A549 (cell line): ENCODE measurements around the gene DCX. TPM values are rescaled to one million over a fixed set of nuclear protein-coding genes. Genes with fewer than 3 reads are reported as not detected.

Experiments
- ATAC-seq, 2 experiments: fragments of 200-7000 bp in 1 of 2; fragments of >200 bp in 1 of 2; cut with Nextera tagmentation in 1 of 2; cut with Tn5 transposase in 1 of 2; 3 replicates each; pipeline versions ENCODE4 v1.8.0 to v1.9.1; 2018 to 2020; ENCODE audit warnings: mild to moderate bottlenecking in 1 of 2, moderate library complexity in 1 of 2
- CTCF ChIA-PET: fragments of 300-600 bp; sonication (Branson Sonifier 250); formaldehyde crosslinking; extraction: SDS; loops from one replicate; lab custom pipeline; 2021; ENCODE audit warnings: antibody characterized with exemption, inconsistent platforms; lab: Yijun Ruan, JAX
- POLR2A ChIA-PET: fragments of 350-600 bp; formaldehyde crosslinking; extraction: SDS; loops from one replicate; lab custom pipeline; 2021; ENCODE audit warnings: antibody characterized with exemption, inconsistent platforms; lab: Yijun Ruan, JAX
- DNase-seq, 2 experiments: peaks; one replicate each; pipeline versions ENCODE4 v3.0.0 to v3.0.0-alpha.2; 2011 to 2016; ENCODE audit warnings: low read depth in 1 of 2, low spot score in 1 of 2
- FAIRE-seq: peaks from 2 replicates; lab custom pipeline; 2011; peaks lifted over from hg19 to GRCh38; lab: Jason Lieb, UNC
- H3K27ac ChIP-seq, 2 experiments: fragments of >200 bp; sonication (Bioruptor Twin); formaldehyde crosslinking; 3 replicates each; pipeline ENCODE4 v1.5.1; 2016 to 2017
- H3K4me1 ChIP-seq: fragments of >200 bp; sonication (Bioruptor Twin); formaldehyde crosslinking; 3 replicates; pipeline ENCODE4 v1.6.1; 2016
- H3K4me2 ChIP-seq: fragments of >200 bp; sonication (Bioruptor Twin); formaldehyde crosslinking; 3 replicates; pipeline ENCODE4 v1.6.1; 2016
- H3K4me3 ChIP-seq: fragments of >200 bp; sonication (Bioruptor Twin); formaldehyde crosslinking; 3 replicates; pipeline ENCODE4 v1.5.1; 2016
- H3K9me3 ChIP-seq: fragments of >200 bp; sonication (Bioruptor Twin); formaldehyde crosslinking; 3 replicates; pipeline ENCODE4 v1.6.1; 2016
- ATOH8 ChIP-seq: fragments of 250-450 bp; sonication (Bioruptor Pico); IDR thresholded peaks from 2 replicates; pipeline ENCODE4 v1.5.0; 2020; ENCODE audit warnings: low read depth, mild to moderate bottlenecking, moderate library complexity
- CTCF ChIP-seq: fragments of >200 bp; sonication (Bioruptor Twin); formaldehyde crosslinking; IDR thresholded peaks from 3 replicates; pipeline ENCODE4 v1.5.1; 2016
- EHF ChIP-seq: fragments of 250-450 bp; sonication (Bioruptor Pico); IDR thresholded peaks from 2 replicates; pipeline ENCODE4 v1.5.0; 2020; ENCODE audit warnings: mild to moderate bottlenecking
- ELK1 ChIP-seq: fragments of 150-350 bp; IDR thresholded peaks from 2 replicates; pipeline ENCODE4 v1.6.1; 2014; ENCODE audit warnings: low read depth, mild to moderate bottlenecking, low read length
- ESRRA ChIP-seq: fragments of 150-350 bp; IDR thresholded peaks from 2 replicates; pipeline ENCODE4 v1.6.1; 2014; ENCODE audit warnings: mild to moderate bottlenecking, low read length, borderline replicate concordance
- FOSB ChIP-seq: fragments of 250-450 bp; sonication (Bioruptor Pico); IDR thresholded peaks from 2 replicates; pipeline ENCODE4 v1.5.0; 2020; ENCODE audit warnings: mild to moderate bottlenecking, moderate library complexity
- FOSL2 ChIP-seq, 2 experiments: fragments of 450-650 bp in 1 of 2; fragments of >200 bp in 1 of 2; sonication (Bioruptor Twin) in 1 of 2; formaldehyde crosslinking; IDR thresholded peaks; 2 replicates each; pipeline versions ENCODE4 v1.5.0 to v1.6.1; 2016 to 2020; ENCODE audit warnings: mild to moderate bottlenecking in 1 of 2, moderate library complexity in 1 of 2
- GATA3 ChIP-seq: IDR thresholded peaks from 2 replicates; pipeline ENCODE4 v1.6.1; 2012; ENCODE audit warnings: borderline replicate concordance
- HMGXB4 ChIP-seq: fragments of 250-450 bp; sonication (Bioruptor Pico); IDR thresholded peaks from 2 replicates; pipeline ENCODE4 v1.5.0; 2021; ENCODE audit warnings: mild to moderate bottlenecking, moderate library complexity, borderline replicate concordance
- HOXB13 ChIP-seq: fragments of 250-450 bp; sonication (Bioruptor Pico); IDR thresholded peaks from 2 replicates; pipeline ENCODE4 v1.5.0; 2020; ENCODE audit warnings: low read depth, mild to moderate bottlenecking, moderate library complexity
- HOXB5 ChIP-seq: fragments of 250-450 bp; sonication (Bioruptor Pico); IDR thresholded peaks from 2 replicates; pipeline ENCODE4 v1.5.0; 2020; ENCODE audit warnings: mild to moderate bottlenecking, moderate library complexity
- JUN ChIP-seq, 2 experiments: fragments of >200 bp; sonication (Bioruptor Twin); formaldehyde crosslinking; IDR thresholded peaks; 2 replicates in 1 of 2; 3 replicates in 1 of 2; pipeline ENCODE4 v1.6.1; 2016 to 2017
- KDM1A ChIP-seq: fragments of 200-600 bp; sonication (generic); IDR thresholded peaks from 2 replicates; pipeline ENCODE4 v1.6.1; 2016; ENCODE audit warnings: low read depth, mild to moderate bottlenecking
- MAFK ChIP-seq: fragments of 450-650 bp; IDR thresholded peaks from 2 replicates; pipeline ENCODE4 v1.6.1; 2014; ENCODE audit not compliant: partially characterized antibody
- MAX ChIP-seq: IDR thresholded peaks from 2 replicates; pipeline ENCODE4 v1.6.1; 2012
- RAD21 ChIP-seq, 2 experiments: fragments of >200 bp in 1 of 2; sonication (Bioruptor Twin) in 1 of 2; formaldehyde crosslinking in 1 of 2; IDR thresholded peaks in 1 of 2; conservative IDR thresholded peaks in 1 of 2; 2 replicates in 1 of 2; 3 replicates in 1 of 2; pipeline ENCODE4 v1.6.1; 2012 to 2018; ENCODE audit warnings: inconsistent platforms in 1 of 2
- RCOR1 ChIP-seq: fragments of 150-350 bp; IDR thresholded peaks from 2 replicates; pipeline ENCODE4 v1.6.1; 2014; ENCODE audit warnings: antibody characterized with exemption, low read length, low read depth
- SREBF2 ChIP-seq: fragments of 450-650 bp; IDR thresholded peaks from 2 replicates; pipeline ENCODE4 v1.6.1; 2014; ENCODE audit warnings: mild to moderate bottlenecking, moderate library complexity
- TP53 ChIP-seq: fragments of 250-450 bp; sonication (Bioruptor Pico); IDR thresholded peaks from 2 replicates; pipeline ENCODE4 v1.5.0; 2021; ENCODE audit warnings: mild to moderate bottlenecking, moderate library complexity
- ZFP36 ChIP-seq: fragments of 450-650 bp; IDR thresholded peaks from 2 replicates; pipeline ENCODE4 v1.6.1; 2014; ENCODE audit warnings: borderline replicate concordance; ENCODE audit not compliant: partially characterized antibody
- WGBS: methylation state at CpG from one replicate; pipeline ENCODE4 v1.1.6; 2017; ENCODE audit errors: missing lambda C conversion rate; 5-methylcytosine and 5-hydroxymethylcytosine counted together
- polyA plus RNA-seq, 4 experiments: library from polyadenylated mRNA; depleted of rRNA in 3 of 4; stranded (reverse); fragments of >200 nt; fragmentation: RNase III in 1 of 4; extraction: RNeasy Plus Mini Kit Qiagen cat#74134 plus additional on column Dnase treatment in 1 of 4; gene quantifications; 2 replicates in 3 of 4; 3 replicates in 1 of 4; pipeline ENCODE4 v1.2.3, GENCODE V29; 2011 to 2017

DCX gene
- polyA plus RNA-seq, 2 of the 4 experiments (the other 2 are of a cell fraction), result not detected

- DNase-seq (peak in 1 of 2 experiments; percentile 16), FAIRE-seq (no peak), ATAC-seq (peak in 1 of 2 experiments; percentile 43; a peak in 1 of 6 replicates)
- Histone ChIP-seq H3K4me3 (no peak overlapping the region), H3K4me1 (no peaks in the 10 kb centered on the region), H3K9me3 (no peaks in the 10 kb centered on the region), H3K27ac (no peak overlapping the region), H3K4me2 (no peak overlapping the region)
- WGBS, result 11% methylated on average over 3 of the region's 3 CpGs
- POLR2A ChIA-PET, result no interaction called here
- CTCF ChIA-PET, result interaction anchor here (2.3 kb wide), 1 partner anchor 12 kb away, joined by 5 read pairs; no protein-coding TSS in a partner anchor
- TF ChIP-seq RAD21 (conservative IDR thresholded peaks at IDR 0.05 in 1 of 2, IDR thresholded peaks at IDR 0.05 in 1 of 2) (0 out of 5 replicates have a peak, but pooled peaks of 1 of the 2 experiments have one; percentile 7), KDM1A (no peak), SREBF2 (no peak), ESRRA (no peak), EHF (CRISPR knock-in tag) (no peak), CTCF (0 out of 3 replicates have a peak, but pooled peaks have one; percentile 8), JUN (IDR thresholded peaks at IDR 0.05) (no peak), ELK1 (no peak), HOXB5 (CRISPR knock-in tag) (peak; percentile 96), TP53 (CRISPR knock-in tag) (no peak)
Measured at GRCh38 chrX:111447298-111447697, 35.3 kb upstream of the DCX start.

- Histone ChIP-seq H3K27ac (no peak overlapping the region), H3K4me3 (no peak overlapping the region), H3K4me1 (no peaks in the 10 kb centered on the region), H3K9me3 (no peaks in the 10 kb centered on the region), H3K4me2 (no peak overlapping the region)
- peak; percentile 100 for FAIRE-seq
- CTCF ChIA-PET, result interaction anchor here (0.6 to 2.3 kb wide), 12 partner anchors 10 to 701 kb away, joined by 3 to 7 read pairs (median 4); no protein-coding TSS in a partner anchor
- 0% methylated on average over 3 of the region's 3 CpGs for WGBS
- POLR2A ChIA-PET, result no interaction called here
- peak; percentile 37 to 39; a peak in 3 of 5 replicates for TF ChIP-seq RAD21 (conservative IDR thresholded peaks at IDR 0.05 in 1 of 2, IDR thresholded peaks at IDR 0.05 in 1 of 2)
- TF ChIP-seq ATOH8, result no peak
- peak; percentile 51 for TF ChIP-seq CTCF
- TF ChIP-seq MAFK, result no peak
- peak; percentile 34 to 69; a peak in 4 of 6 replicates for ATAC-seq
- DNase-seq, result peak; percentile 5 to 39
Measured at GRCh38 chrX:111445485-111445884, 33.5 kb upstream of the DCX start.

GRCh38 chrX:111444881-111445280 is 32.9 kb upstream of the DCX start:
- Histone ChIP-seq H3K9me3 (no peaks in the 10 kb centered on the region), H3K4me3 (no peak overlapping the region), H3K4me1 (no peaks in the 10 kb centered on the region), H3K27ac (no peak overlapping the region), H3K4me2 (no peak overlapping the region)
- POLR2A ChIA-PET, result no interaction called here
- peak; percentile 77 for FAIRE-seq
- ATAC-seq, result no peak
- CTCF ChIA-PET, result interaction anchor here (0.6 to 1.5 kb wide), 14 partner anchors 9 to 1513 kb away, joined by 3 to 7 read pairs (median 4); no protein-coding TSS in a partner anchor
- TF ChIP-seq HMGXB4 (CRISPR knock-in tag) (no peak), KDM1A (no peak), MAX (no peak), ZFP36 (no peak), FOSL2 (IDR thresholded peaks at IDR 0.05) (no peak), FOSL2 (CRISPR knock-in tag; IDR thresholded peaks at IDR 0.05) (no peak), HOXB13 (no peak), RCOR1 (no peak), GATA3 (no peak), FOSB (CRISPR knock-in tag) (no peak)
- WGBS, result 6% methylated on average over 6 of the region's 6 CpGs
- DNase-seq, result no peak
